GM12864 (cell line): Measurements from ENCODE around the gene SENP7.
"Not testable (repeated sequence)": the region's sequence is repeated elsewhere in the genome, so short reads cannot be mapped to it uniquely, and the experiment has no call there.

ENCODE experiments used
- DNase-seq: peaks from one replicate; pipeline ENCODE4 v3.0.0-alpha.2; 2011; ENCODE audit warnings: low read depth
- H3K4me3 ChIP-seq: 2 replicates; pipeline ENCODE4 v1.5.1; 2011; ENCODE audit warnings: mild to moderate bottlenecking, low read depth, low read length, control low read depth
- TF ChIP-seq, protein P1 (sequence below): IDR thresholded peaks from 2 replicates; pipeline ENCODE4 v1.5.1; 2011; ENCODE audit warnings: low read depth, mild to moderate bottlenecking, moderate library complexity, low read length, control low read depth, inconsistent platforms; ENCODE audit errors: missing control alignments

The SENP7 gene, protein sequence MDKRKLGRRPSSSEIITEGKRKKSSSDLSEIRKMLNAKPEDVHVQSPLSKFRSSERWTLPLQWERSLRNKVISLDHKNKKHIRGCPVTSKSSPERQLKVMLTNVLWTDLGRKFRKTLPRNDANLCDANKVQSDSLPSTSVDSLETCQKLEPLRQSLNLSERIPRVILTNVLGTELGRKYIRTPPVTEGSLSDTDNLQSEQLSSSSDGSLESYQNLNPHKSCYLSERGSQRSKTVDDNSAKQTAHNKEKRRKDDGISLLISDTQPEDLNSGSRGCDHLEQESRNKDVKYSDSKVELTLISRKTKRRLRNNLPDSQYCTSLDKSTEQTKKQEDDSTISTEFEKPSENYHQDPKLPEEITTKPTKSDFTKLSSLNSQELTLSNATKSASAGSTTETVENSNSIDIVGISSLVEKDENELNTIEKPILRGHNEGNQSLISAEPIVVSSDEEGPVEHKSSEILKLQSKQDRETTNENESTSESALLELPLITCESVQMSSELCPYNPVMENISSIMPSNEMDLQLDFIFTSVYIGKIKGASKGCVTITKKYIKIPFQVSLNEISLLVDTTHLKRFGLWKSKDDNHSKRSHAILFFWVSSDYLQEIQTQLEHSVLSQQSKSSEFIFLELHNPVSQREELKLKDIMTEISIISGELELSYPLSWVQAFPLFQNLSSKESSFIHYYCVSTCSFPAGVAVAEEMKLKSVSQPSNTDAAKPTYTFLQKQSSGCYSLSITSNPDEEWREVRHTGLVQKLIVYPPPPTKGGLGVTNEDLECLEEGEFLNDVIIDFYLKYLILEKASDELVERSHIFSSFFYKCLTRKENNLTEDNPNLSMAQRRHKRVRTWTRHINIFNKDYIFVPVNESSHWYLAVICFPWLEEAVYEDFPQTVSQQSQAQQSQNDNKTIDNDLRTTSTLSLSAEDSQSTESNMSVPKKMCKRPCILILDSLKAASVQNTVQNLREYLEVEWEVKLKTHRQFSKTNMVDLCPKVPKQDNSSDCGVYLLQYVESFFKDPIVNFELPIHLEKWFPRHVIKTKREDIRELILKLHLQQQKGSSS

DNA sequence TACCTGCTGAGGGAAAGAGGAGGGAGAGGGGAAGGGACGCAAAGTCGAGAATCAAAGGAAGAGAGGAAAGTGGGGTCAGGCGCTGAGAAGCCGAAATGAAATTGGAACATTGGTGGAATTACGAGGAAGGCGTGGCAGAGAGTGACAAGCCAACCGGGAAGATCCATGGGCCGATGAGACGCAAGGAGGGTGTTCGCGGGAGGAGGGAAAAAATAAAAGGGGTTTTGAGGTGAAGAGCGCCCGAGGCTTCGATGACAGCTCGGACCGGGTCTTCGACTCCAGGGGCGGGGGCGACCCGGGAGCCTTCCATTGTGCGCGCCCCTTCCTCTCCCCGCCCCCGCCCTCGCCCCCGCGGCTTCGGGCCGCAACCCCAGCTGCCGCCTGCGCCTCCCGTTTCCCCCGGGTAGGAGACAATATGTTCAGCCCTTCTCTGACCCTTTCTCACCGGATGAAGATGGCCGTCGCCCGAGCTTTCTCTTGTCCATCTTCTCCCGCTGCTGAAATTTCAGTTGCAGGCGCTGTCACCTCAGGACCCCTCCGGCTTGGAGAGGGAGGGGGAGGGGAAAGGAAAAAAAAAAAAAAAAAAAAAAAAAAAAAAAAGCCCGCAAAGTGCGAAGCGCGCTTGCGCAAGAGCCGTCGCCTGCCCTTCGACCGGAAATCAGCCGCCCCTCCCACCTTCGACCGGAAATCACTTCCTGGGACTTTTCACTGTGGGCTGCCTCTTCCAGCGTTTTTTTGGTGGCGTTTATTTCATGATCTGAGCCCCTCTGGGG lies at the start of gene SENP7:
SENP7 (minus strand) TSS at position 567 of the 773 bp plus-strand sequence; CDS start at position 485, 82 bp downstream.
- TF ChIP-seq, protein P1, sequence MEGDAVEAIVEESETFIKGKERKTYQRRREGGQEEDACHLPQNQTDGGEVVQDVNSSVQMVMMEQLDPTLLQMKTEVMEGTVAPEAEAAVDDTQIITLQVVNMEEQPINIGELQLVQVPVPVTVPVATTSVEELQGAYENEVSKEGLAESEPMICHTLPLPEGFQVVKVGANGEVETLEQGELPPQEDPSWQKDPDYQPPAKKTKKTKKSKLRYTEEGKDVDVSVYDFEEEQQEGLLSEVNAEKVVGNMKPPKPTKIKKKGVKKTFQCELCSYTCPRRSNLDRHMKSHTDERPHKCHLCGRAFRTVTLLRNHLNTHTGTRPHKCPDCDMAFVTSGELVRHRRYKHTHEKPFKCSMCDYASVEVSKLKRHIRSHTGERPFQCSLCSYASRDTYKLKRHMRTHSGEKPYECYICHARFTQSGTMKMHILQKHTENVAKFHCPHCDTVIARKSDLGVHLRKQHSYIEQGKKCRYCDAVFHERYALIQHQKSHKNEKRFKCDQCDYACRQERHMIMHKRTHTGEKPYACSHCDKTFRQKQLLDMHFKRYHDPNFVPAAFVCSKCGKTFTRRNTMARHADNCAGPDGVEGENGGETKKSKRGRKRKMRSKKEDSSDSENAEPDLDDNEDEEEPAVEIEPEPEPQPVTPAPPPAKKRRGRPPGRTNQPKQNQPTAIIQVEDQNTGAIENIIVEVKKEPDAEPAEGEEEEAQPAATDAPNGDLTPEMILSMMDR: no peak
- DNase-seq: peak; percentile 39
- peak within 1 kb of the TSS; percentile 85 for H3K4me3 ChIP-seq

DNA sequence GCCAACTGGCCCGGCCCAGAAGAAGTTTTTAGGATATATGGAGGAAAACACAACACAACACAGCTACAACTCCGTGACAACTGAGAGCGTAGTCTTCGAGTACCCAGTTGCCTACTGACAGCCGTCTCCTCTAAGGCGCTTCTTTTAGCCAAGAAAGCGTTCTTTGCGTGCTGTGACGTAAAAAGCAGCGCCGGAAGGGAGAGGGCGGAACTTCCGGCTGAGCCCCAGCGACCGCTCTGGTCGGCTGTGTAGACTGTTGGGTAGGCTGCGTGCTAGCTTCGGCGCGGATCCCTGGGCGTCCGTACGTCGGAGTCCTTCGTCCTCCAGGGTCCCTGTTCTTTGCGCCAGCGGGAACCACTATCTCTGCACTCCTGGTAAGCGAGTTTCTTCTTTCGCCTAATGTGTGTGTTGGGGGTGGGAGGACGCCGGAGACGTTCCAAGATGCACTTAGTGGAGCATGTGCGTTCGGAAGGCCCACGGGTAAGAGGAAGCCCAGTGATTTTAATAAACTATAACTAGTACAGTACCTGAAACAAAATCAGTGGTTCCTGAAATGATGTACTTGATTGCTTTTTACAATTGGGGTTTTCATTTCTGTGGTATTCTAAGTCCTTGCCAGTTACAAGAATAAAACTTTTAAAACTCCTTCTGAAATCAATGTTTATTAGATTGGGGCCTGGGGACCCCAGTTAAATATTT lies 48.8 kb upstream of the SENP7 start, which contains the start of gene TRMT10C:
TRMT10C (plus strand) TSS at position 239 of the 699 bp plus-strand sequence. CDS start 2,914 bp downstream, outside the sequence.
- H3K4me3 ChIP-seq: peak within 1 kb of the TSS; percentile 86
- peak; percentile 86 for DNase-seq
- TF ChIP-seq, protein P1: no peak

DNA sequence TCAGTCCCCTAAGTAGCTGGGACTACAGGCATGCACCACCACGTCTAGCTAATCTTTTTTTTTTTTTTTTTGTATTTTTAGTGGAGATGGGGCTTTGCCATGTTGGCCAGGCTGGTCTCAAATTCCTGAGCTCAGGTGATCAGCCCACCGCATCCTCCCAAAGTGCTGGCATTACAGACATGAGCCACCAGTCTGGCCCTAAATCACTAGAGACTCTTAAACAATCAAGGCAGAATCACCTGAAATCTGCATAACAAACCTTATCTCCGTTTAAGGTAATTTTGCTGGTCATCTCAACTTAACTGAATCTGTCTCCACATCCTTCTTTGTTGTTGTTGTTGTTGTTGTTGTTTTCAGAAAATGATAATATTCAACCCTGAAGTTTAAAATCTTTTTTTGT lies 43.1 kb upstream of the SENP7 start:
- no peak overlapping the region for H3K4me3 ChIP-seq
- no peak for DNase-seq
- TF ChIP-seq, protein P1: no peak

DNA sequence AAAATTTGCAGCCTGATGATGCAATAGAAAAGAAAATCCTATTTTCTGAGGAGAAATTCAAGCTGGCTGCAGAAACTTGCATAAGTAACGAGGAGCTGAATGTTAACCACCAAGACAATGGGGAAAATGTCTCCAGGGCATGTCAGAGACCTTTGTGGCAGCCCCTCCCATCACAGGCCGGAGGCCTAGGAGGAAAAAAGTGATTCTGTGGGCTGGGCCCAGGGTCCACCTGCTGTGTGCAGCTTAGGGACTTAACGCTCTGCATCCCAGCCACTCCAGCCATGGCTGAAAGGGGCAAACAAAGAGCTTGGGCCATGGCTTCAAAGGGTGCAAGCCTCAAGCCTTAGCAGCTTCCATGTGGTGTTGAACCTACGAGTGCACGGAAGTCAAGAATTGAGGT lies 40.4 kb upstream of the SENP7 start:
- not testable (repeated sequence) for H3K4me3 ChIP-seq, DNase-seq

DNA sequence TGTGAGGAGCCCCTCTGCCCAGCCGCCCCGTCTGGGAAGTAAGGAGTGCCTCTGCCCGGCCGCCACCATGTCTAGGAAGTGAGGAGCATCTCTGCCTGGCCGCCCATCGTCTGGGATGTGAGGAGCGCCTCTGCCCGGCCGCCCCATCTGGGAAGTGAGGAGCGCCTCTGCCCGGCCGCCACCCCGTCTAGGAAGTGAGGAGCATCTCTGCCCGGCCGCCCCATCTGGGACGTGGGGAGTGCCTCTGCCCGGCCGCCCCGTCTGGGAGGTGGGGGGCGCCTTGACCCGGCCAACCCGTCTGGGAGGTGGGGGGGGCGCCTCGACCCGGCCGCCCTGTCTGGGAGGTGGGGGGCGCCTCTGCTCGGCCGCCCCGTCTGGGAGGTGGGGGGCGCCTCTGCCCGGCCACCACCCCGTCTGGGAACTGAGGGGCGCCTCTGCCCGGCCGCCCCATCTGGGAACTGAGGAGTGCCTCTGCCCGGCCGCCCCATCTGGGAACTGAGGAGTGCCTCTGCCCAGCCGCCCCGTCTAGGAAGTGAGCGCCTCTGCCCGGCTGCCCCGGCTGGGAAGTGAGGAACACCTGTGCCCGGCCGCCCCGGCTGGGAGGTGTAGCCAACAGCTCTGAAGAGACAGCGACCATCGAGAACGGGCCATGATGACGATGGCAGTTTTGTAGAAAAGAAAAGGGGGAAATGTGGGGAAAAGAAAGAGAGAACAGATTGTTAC lies 38.5 kb upstream of the SENP7 start:
- DNase-seq, H3K4me3 ChIP-seq: not testable (repeated sequence)

DNA sequence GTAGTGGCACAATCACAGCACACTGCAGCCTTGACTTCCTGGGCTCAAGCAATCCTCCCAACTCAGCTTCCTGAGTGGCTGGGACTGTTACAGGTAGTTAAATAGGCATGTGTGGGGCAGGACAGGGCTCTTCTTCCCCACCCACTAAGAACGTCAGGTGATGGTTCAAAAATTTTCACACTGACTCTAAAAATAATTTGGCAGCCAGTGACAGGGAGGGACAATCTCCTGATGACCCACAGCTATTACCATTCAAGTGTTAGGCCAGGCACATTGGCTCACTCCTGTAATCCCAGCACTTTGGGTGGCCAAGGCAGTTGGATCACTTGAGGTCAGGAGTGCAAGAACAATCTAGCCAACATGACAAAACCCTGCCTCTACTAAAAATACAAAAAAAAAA lies 36.5 kb upstream of the SENP7 start:
- no peak overlapping the region for H3K4me3 ChIP-seq
- TF ChIP-seq, protein P1: no peak
- no peak for DNase-seq
